ENCODE data around the gene DPEP2.
"Not testable (repeated sequence)": the region's sequence is repeated elsewhere in the genome, so short reads cannot be mapped to it uniquely, and the experiment has no call there.

DPEP2 gene

DNA sequence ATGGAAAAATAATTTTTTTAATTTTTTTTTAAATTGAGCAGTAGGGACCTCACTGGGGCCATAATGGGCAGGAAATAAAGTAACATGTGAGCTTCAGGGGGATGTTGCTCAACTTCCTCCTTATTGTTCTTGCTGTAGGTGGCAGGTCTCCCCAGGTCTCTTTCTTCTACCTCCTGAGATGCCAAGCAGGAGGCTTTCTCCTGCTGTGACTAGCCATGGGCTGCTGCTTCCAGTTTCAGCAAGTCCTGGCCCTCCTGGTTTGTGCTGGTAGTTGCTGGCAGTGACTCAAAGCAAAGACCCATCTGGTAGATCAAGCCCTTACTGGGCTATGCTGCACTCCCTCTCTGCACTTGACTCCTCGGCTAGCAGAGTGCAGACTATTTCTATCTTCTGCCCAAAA lies 14.2 kb upstream of the DPEP2 start:
- no peak overlapping the region for H3K27ac ChIP-seq
- TF ChIP-seq, protein P1, sequence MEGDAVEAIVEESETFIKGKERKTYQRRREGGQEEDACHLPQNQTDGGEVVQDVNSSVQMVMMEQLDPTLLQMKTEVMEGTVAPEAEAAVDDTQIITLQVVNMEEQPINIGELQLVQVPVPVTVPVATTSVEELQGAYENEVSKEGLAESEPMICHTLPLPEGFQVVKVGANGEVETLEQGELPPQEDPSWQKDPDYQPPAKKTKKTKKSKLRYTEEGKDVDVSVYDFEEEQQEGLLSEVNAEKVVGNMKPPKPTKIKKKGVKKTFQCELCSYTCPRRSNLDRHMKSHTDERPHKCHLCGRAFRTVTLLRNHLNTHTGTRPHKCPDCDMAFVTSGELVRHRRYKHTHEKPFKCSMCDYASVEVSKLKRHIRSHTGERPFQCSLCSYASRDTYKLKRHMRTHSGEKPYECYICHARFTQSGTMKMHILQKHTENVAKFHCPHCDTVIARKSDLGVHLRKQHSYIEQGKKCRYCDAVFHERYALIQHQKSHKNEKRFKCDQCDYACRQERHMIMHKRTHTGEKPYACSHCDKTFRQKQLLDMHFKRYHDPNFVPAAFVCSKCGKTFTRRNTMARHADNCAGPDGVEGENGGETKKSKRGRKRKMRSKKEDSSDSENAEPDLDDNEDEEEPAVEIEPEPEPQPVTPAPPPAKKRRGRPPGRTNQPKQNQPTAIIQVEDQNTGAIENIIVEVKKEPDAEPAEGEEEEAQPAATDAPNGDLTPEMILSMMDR (IDR thresholded peaks at IDR 0.05; ENCODE audit: low read depth, low read length, missing control alignments) = no peak
- H3K4me3 ChIP-seq (ENCODE audit: low read depth, low read length) = no peak overlapping the region
- no peaks in the 10 kb centered on the region for H3K36me3 ChIP-seq (replicated peaks)
- in situ Hi-C loops (cut with HindIII; ENCODE audit: low pct_ligation_motif_present, low sequenced_read_pairs) = no loop called here
- DNase-seq = no peak
- no peaks in the 10 kb centered on the region for H3K27me3 ChIP-seq (replicated peaks)

DNA sequence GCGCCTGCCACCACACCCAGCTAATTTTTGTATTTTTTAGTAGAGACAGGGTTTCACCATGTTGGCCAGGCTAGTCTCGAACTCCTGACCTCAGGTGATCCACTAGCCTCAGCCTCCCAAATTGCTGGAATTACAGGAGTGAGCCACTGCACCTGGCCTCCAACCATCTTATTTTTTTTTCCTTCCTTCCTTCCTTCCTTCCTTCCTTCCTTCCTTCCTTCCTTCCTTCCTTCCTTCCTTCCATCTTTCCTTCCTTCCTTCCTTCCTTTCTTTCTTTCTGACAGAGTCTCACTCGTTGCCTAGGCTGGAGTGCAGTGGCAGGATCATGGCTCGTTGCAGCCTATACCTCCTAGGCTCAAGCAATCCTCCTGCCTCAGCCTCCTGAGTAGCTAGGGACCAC lies 10.6 kb upstream of the DPEP2 start:
- H3K27ac ChIP-seq; H3K36me3 ChIP-seq (replicated peaks); H3K4me3 ChIP-seq (ENCODE audit: low read depth, low read length); DNase-seq; H3K27me3 ChIP-seq (replicated peaks); in situ Hi-C loops (cut with HindIII; ENCODE audit: low pct_ligation_motif_present, low sequenced_read_pairs): not testable (repeated sequence)

DNA sequence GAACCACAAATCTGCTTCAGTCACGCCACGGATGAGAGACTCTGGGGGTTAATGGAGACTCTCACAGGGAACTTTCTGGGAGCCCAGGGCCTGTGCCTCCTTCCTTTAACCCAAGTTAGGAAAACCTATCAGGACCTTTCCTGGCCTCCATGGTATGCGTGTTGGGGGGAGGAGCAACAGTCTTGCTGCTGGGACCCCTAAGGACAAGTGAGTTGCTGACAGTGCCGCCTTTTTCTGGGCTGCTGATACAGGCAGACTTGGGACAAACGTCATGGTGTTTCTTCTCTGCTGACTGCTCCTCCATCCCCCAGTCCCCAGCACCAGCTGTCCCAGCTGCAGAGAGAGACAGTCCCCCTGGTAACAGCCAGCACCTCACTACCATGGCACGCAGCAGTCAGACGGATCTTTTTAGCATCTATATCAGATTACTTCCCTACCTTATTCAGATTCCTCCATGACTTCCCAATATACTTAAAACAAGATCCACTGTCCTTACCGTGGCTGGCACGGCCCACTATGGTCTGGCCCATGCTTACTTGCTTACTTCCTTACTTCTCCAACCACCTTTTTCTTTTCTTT lies 10.0 kb upstream of the DPEP2 start:
- no peak overlapping the region for H3K4me3 ChIP-seq (ENCODE audit: low read depth, low read length)
- in situ Hi-C loops (cut with HindIII; ENCODE audit: low pct_ligation_motif_present, low sequenced_read_pairs) = no loop called here
- no peaks in the 10 kb centered on the region for H3K27me3 ChIP-seq (replicated peaks)
- H3K36me3 ChIP-seq (replicated peaks) = no peaks in the 10 kb centered on the region
- TF ChIP-seq, protein P1 (IDR thresholded peaks at IDR 0.05; ENCODE audit: low read depth, low read length, missing control alignments) = no peak
- DNase-seq = no peak
- no peak overlapping the region for H3K27ac ChIP-seq

DNA sequence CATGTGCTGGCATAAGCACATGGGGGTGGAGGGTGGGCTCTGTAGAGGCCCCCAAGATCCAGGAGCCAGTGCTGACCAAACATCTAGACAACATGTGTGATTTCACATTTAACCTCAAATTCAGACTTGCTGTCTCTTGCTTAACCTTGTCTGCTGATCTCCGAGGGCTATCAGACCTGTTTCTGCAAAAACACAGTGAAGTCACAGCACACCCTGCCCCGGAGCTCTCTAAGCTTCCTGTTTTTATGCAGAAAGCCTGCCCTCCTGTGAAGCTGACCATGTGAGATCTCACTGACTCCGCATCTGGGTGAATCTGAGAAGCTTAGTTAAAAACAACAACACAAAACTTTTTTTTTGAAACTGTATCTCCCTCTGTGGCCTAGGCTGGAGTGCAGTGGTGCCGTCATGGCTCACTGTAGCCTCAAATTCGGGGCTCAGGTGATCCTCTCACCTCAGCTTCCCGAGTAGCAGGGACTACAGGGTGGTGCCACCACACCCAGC lies 6.6 kb upstream of the DPEP2 start:
- Histone ChIP-seq H3K27me3 (replicated peaks) (no peaks in the 10 kb centered on the region), H3K4me3 (ENCODE audit: low read depth, low read length) (no peak overlapping the region), H3K27ac (no peak overlapping the region), H3K36me3 (replicated peaks) (no peaks in the 10 kb centered on the region)
- no peak for DNase-seq
- in situ Hi-C loops (cut with HindIII; ENCODE audit: low pct_ligation_motif_present, low sequenced_read_pairs) = no loop called here
- TF ChIP-seq, protein P1 (IDR thresholded peaks at IDR 0.05; ENCODE audit: low read depth, low read length, missing control alignments) = no peak

DNA sequence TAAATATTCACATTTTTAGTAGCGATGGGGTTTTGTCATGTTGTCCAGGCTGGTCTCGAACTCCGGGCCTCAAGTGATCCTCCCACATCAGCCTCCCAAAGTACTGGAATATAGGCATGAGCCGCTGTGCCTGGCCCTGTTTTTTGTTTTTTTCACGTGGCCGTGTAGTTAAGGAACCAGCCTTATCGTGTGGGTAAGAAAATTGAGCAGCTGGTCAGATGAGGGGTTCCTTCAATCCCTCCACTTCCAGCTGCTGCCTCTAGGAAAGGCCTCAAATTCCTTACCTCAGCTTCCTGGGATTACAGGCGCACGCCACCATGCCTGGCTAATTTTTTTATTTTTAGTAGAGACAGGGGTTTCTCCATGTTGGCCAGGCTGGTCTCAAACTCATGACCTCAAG lies 5.9 kb upstream of the DPEP2 start:
- TF ChIP-seq, protein P1 (IDR thresholded peaks at IDR 0.05; ENCODE audit: low read depth, low read length, missing control alignments) = no peak
- no peak for DNase-seq
- Histone ChIP-seq H3K27ac (no peak overlapping the region), H3K4me3 (ENCODE audit: low read depth, low read length) (no peak overlapping the region), H3K36me3 (replicated peaks) (no peaks in the 10 kb centered on the region), H3K27me3 (replicated peaks) (no peaks in the 10 kb centered on the region)
- in situ Hi-C loops (cut with HindIII; ENCODE audit: low pct_ligation_motif_present, low sequenced_read_pairs) = no loop called here

DNA sequence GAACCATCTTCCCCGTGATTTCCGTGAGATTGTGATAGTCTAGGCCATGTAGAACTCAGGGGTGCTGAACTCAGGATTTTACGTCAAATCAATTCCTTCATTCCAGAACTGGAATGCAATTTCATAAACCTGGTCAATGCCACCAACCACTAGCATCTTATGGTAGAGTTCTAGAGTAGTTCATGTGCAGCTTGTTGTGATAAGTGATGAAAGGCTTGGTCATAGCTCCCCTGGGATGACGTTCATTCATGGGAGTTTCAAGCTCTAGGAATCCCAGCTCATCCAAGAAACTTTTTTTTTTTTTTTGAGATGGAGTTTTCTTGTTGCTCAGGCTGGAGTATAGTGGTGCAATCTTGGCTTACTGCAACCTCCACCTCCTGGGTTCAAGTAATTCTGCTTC lies 3.7 kb upstream of the DPEP2 start:
- TF ChIP-seq, protein P1 (IDR thresholded peaks at IDR 0.05; ENCODE audit: low read depth, low read length, missing control alignments) = no peak
- Histone ChIP-seq H3K27ac (no peak overlapping the region), H3K27me3 (replicated peaks) (no peaks in the 10 kb centered on the region), H3K4me3 (ENCODE audit: low read depth, low read length) (no peak overlapping the region), H3K36me3 (replicated peaks) (no peaks in the 10 kb centered on the region)
- DNase-seq = peak; percentile 68
- in situ Hi-C loops (cut with HindIII; ENCODE audit: low pct_ligation_motif_present, low sequenced_read_pairs) = no loop called here
